Hematopoietic multipotent progenitor cell treated with erythropoietin and hydrocortisone succinate and interleukin-3 and kit ligand, for 4 days (in vitro differentiated cells): Measurements from ENCODE around the gene AFAP1.

Experiments
- DNase-seq: peaks from one replicate; pipeline ENCODE4 v3.0.0-alpha.2; 2015

The AFAP1 gene

DNA sequence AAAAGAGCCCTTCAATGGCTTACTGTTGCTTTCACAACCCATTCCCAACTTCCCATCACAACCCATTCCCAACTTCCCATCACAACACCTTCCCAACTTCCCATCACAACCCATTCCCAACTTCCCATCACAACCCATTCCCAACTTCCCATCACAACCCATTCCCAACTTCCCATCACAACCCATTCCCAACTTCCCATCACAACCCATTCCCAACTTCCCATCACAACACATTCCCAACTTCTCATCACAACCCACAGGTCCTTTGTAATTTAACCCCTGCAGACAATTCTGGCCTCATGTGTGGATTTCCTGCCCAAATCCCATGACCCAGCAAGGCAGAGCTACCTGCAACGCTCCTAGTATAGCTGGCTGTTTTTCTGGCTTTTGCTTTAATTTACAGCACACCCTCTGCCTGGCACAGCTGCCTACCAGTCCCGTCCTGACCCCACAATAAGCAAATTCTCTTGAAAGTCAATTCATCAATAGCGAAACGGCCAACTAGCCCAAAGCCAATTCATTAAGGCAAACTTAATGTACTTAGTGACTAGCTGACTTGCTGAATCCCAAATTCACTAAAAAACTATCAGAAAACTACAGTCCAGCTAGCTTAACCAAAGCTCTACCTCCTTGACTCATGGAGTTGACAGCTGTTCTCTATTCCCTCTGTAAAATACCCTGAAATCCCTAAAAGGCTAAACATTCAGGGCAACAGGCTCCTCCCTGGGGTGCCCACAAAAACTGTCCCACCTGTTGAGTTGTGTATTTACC lies 75.6 kb downstream of the AFAP1 start:
- DNase-seq, result peak; percentile 49

DNA sequence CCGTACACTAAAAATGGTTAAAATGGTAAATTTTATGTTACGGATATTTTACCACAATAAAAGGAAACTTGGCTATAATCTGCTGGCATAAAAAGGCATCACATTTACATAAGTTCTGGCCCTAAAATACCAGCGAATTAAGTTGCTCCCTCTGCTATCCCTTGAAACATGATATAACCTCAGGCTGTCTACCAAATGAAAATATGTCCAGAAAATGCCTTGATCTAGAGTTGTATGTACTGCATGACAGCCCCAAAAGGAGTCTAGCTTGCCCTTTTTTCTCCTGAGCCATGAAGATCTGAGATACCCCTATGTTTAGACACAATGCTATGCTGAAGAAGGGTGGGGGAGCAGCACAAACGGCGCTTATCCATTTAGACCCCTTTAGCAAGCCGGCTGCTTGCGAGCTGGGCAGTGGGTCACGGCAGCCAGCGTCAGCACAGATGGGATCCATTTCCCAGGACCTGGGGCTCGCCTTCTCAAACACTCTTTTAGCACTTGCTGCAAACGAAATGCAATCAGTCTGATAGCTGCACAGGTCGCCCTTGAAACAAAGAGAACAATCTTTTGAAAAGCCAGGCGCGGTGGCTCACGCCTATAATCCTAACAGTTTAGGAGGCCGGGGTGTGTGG lies 77.0 kb downstream of the AFAP1 start:
- DNase-seq, result no peak

DNA sequence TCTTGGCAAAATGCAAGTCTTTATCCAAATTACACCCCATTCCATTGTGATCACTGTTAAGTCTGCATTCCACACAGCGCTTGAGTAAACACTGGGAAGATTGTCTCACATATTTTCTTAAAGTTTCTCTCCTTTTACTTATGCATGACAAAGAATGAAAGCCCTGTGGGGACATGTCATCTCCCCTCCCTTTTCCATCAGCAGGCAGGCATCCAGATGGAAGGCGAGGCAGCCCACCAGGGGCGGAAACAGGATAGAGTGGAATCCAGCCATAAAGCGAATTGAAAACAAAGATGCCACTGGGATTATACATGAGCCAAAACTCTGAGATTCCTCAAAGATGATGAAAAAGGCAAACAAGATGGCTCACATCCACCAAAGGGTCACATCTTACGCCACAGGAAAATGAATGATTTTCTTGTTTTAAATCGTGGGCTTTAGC lies 78.2 kb downstream of the AFAP1 start:
- no peak for DNase-seq

DNA sequence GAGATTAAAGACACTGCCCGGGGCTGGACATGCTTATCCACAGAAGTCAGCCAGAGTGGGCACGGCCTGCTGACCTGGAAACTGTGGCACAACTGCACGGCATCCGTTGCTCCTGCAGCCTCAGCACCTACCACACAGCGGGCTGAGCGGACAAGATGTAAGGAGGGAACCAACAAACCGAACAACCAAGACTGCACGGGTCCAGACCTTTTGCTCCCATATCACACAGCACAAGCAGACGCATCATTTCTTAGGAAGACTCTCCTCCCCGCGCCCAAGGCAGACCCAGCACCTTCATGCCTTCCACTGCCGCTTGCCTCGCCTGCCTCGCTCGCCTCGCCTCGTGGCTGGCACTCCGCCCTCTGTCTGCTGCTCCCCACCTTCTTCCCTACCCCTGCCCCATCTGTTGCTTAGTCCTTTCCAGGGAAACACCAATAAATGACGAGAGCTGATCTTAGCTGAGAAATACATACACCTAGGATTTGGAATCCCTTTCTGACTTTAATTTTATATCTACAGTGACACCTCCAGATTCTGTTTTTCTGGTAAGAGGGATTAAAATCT lies 79.0 kb downstream of the AFAP1 start:
- no peak for DNase-seq

DNA sequence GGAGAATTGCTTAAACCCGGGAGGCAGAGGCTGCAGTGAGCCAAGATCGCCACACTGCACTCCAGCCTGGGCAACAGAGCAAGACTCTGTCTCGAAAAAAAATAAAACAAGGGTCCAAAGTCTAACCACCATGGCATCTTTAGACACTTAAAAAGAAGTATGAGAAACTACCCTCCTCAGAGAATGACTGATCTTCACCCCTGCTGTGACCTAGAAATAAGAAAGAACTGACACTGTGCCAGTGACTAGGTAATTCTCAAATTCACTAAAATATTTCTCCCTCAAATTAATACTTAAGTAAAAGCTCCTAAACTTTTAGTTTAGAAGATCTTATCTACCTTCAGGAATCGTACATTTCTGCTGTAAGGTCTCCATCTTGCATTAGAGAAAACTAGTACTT lies 80.3 kb downstream of the AFAP1 start:
- no peak for DNase-seq

DNA sequence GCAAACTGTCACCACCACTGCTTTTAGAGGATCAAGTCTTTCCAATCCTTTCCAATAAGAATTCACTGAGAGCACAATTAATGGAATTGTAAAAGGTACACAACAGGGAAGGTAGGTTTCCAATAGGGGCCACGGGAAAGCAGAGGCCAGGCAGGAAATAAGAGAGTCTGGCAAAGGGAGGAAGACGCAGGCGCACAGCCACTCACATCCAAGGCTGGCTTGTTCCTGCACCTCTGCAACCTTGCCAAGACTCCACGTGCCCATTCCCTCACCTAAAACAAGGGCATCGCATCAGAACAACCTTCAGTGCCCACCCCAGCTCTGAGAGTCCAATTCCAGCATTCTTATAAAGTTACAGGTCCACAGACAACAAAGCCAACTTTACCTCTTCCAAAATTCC lies 81.2 kb downstream of the AFAP1 start:
- no peak for DNase-seq

DNA sequence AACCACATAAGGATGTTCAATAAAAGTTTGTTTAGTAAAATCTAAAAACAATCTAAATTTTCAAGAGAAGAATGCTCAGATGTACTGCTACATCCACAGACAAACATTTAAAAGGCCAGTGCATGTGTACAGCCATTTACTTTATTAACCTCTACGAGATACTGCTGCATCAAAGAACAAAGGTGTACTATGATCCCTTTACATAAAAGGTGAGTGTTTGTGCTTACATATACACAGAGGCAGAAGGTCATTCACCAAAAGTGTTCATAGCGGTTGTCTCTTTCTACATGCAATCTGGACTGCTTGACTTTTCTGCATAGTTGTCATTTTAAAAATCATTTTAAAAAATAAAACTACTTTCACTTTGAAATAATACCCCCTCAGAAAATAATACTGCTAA lies 81.7 kb downstream of the AFAP1 start:
- DNase-seq, result no peak

DNA sequence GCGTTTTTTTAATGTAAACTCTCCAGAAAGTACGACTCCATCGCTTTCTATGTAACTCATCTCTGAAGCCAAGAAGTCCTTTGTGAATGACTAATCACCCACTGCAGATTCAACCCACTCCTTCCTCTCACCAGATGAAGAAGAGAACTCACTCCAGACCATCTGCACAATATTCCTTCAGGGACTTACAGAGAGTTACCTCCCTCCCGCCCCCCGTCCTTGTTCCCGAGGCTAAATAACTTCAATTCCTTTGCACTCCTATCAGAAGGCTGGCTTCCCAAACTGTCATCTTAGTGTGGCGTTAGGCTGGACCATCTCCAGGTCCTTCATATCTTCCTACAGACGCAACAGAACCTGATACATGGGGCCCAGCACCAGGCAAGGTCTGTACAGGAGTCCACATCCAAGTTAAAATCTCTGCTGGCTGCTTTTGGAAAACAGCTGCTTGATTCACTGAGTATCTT lies 82.4 kb downstream of the AFAP1 start:
- DNase-seq, result no peak

DNA sequence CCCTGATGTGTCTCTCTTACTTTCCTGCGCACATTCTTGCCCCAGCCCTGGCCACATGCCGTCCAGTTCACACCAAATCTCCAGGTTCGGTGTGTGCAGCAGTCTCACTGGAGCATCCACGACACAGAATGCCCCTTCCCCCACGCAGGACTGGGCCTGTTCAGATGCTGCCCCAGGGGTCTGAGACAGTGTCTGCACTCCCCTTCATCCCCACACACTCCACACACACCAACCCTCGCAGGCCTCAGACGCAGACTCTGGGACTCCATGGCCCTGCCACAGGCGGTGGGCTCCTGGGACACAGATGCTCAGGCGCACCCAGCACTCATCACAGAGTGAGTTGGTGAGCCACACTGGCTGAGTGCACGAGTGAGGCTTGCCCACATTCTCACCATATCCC lies 83.9 kb downstream of the AFAP1 start:
- DNase-seq, result no peak

DNA sequence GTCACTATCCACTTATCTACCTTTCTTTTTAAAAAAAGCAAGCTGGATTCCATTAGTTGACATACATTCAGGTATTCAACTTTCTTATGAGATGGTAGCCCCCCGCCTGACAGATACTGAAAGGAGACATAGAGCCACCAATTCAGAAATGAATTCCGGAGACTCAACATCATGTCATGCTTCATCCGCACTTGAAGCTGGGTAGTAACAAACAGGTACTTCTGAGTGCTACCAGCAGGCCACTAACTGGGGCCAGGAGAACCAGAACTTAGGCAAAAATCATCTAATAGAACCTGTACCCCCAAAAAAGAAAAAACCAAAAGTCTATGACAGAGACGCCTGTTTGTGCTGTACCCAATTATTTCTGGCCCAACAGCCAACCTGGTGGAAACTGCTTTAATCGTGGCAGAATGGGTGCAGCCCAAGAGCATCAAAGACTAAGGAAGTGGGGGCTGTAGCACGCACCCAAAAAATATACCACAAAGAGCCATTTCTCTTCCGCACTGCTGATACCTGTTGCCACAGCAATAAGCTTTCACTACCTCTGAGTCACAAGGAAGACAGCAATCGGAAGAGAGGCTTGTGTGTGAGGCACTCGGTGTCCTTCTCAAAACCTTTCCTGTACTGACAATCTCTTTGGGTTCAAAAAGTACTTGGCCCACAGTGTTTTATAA lies 84.8 kb downstream of the AFAP1 start:
- DNase-seq, result no peak

DNA sequence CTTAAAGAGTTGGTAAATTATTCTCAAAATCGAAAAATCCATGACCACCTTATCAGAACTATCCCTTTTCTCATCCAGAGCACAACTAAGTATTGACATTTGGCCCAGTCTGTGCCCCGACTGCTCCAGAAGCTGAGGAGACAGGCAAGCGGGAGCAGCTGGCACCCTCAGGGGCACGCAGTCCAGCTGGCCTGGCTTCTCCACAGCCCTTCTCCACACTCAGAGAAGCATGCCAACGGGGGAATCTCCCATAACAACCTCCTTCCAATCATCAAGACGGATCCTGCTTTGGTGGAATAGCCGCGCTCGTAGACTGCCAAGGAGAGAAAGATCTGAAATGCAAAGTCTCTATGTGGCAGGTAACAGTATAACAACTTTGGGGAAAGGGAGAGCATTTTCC lies 85.4 kb downstream of the AFAP1 start:
- no peak for DNase-seq

DNA sequence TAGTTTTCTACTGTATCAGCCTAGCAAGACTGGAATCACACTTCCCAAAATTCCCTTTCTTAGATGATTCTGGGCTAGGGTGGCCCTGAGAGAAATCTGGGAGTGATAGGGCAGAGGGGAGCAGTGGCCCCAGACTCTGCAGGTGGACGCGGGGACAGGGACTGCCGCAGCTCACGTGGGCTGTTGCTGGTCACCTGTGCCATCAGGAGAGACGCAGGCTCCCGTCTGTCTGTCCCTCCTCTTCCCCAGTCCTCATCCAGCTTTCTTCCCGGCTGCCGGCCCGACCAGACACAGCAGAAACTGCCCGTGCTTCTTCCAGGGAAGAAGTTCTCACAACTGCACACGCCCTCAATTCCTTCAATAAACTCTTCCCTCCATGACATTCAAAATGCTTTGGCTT lies 86.4 kb downstream of the AFAP1 start:
- DNase-seq, result no peak

DNA sequence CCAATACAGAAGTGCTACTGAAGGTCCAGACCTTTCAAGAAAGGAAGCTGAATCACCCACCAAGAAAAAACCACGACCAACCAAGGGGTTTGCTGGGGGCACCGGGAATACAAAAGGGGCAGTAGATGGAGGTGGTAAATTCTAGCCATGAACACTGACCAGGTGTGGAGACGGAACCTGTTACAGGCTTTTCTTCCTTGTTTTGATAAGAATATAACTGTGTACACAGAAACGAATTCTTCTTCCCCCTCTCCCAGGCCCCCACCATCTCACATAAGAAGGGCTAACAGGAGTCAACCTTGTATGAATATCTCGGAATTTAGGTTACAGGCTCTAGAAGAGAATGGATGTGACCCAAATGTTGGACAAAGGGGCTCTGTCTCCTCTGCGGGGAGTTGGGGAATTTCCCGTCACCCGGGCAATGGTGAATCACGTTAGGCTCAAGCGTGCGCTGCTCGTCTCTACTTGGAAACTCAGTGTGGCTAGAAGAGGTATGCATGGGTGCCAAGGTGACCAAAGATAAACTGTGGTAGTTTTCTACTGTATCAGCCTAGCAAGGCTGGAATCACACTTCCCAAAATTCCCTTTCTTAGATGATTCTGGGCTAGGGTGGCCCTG lies 87.0 kb downstream of the AFAP1 start:
- no peak for DNase-seq

DNA sequence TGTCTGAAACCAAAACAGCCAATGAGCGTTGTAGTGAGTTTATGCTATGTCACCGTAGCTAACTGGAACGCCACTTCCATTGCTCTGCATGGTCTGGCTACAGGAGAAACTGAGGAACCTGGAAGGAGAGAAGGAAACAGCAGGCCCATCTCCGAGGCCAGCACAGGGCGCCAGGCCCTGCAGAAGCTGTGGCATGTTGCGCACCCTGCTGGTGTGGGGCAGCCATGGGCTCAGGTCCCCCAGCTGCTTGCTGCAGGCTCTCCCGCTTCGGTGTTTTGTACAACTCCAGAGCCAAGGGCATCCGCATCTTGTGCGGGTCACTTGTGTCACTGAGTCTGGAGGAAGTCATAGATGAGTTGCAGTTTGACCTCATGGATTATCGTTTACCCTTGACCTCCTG lies 89.2 kb downstream of the AFAP1 start:
- peak; percentile 25 for DNase-seq

DNA sequence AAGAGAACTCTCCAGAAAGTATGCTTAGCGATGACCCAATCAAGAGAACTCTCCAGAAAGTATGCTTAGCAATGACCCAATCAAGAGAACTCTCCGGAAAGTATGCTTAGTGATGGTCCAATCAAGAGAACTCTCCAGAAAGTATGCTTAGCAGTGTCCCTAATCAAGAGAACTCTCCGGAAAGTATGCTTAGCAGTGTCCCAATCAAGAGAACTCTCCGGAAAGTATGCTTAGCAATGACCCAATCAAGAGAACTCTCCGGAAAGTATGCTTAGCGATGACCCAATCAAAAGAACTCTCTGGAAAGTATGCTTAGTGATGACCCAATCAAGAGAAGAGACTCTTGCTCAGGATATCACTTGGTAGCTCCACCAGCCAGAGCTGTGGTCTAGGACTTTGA lies 92.5 kb downstream of the AFAP1 start:
- DNase-seq, result no peak

DNA sequence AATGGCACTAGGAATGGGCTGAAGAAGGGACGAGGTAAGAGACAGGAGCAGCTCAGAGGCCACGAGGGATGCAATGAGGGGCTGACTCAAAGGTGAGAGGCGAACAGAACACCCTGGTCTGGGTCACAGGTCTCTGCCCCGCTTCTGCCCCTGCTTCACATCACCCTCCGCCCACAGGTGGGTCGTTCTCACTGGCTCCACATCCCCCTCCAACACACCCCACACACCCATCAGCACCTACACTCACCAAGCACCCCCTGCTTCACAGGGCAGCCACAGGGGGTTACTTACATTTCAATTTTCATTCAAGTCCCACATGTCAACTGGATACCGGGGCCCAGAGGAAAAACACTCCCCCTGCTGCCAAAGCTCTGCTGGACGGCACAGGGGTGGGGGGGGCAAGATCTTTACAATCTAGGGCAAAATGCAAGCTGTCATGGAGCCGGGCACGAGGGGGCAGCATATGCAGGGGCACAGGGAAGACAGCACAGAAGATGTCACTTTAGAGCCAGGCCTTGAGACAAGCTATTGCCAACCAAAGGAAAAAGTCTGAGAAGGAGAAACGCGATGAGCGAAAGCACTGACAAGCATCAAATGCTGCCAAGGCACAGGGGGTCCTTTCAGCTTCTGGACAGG lies 94.0 kb downstream of the AFAP1 start:
- peak; percentile 47 for DNase-seq

DNA sequence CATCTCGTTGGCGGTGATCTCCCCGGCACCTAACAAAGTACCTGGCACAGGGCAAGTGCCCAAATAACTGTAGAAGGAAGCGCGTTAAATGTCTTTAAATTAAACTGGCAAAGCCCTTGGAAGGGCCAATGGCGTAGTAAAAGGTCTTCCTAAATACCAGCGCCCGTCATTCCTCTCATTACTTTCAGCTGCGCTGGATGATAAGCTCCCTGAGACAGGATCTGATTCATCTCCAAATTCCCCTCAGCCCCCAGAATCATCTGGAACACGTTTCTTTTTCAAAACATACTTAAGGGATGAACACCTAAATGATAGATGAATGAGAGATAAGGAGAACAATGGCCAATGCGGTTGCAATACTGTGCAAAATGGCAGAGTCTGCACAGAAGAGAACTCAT lies 95.1 kb downstream of the AFAP1 start:
- no peak for DNase-seq

DNA sequence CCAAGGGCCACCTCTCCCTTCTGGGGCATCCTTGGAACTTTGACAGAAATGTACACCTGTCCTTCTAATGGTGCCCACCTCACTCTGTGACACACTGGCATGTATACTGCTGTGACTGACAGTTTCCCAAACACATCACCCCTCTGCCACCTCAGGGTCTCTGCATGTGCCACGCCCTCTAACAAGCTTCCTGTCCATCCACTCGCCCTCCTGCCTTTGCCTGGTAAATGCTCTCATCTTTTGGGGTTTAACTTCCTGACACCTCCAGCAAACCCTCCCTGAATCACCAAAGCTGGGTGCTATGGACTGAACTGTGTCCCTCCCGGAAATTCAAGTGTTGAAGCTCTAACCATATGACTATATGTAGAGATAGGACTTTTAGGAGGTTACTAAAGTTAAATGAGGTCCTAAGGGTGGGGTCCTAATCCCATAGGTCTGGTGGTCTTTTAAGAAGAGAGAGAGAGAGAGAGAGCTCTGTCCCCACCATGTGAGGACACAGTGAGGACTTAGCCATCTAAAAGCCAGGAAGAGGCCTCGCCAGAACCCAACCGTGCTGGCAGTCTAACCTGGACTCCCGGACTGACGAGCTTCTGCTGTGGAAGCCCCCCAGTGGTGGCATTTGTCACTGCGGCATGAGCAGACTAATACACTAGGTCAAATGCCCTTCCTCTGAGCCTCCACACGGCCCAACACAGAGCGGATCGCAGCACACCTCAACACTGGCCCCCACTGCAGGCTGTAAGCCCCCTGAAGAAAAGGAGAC lies 95.6 kb downstream of the AFAP1 start:
- peak; percentile 83 for DNase-seq

DNA sequence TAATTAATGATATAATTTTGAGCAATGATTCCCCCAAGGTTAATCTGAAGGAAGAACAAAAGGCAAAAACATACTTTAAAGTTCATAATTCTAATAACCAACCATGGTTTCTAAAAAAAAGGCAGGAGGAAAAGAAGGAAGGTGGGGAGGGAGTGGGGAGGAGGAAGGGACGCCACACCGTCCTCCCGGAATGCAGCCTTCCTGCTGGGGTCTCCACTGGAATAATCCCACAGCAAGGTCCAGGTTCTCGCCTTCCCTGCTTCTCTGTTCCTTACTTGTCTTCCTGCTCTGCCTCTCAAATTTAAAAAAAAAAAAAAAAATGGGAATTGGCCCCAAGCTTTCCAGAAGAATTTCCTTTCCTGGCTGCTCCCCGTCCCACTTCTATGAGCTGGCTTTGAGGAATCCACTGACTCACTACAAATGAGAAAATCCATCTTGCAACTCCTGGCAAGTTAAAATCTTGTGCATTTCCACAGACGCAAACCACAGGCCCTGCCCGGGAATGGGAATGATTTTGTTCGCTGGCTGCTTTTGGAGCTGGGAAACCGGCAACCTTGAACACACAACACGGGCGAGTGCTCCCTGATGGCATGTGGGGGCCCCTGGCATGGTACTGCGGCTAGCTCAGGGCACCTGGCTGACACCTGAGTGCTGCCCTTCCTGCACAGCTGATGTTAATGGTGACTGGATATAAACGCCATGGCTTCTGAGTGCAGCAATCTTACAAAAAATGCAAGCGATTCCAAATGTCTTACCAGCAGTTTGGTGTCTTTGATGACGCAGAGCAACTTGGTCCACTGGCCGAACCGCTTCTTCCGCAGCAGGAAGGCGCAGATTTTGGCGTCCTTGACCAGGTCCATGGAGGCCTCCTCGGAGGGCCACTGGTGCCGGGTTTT lies 97.0 kb downstream of the AFAP1 start:
- no peak for DNase-seq

DNA sequence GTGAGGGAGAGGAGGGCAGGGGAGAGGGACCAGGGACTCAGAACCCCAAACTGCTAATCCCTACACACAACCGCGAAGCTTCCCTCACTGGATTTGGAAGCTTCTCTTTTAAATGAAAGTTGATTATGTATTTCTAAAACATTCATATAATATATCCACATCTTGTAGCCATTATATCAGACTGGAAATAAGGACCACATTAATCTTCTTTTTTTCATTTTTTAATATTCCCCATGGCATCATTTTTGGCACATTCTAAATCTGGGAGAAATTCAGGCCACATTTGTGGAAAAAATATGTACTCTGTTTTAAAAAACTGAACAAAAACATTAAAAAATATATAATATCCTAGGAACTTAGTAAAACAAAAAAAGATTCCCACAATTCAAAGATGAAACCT lies 97.8 kb downstream of the AFAP1 start:
- DNase-seq, result no peak

DNA sequence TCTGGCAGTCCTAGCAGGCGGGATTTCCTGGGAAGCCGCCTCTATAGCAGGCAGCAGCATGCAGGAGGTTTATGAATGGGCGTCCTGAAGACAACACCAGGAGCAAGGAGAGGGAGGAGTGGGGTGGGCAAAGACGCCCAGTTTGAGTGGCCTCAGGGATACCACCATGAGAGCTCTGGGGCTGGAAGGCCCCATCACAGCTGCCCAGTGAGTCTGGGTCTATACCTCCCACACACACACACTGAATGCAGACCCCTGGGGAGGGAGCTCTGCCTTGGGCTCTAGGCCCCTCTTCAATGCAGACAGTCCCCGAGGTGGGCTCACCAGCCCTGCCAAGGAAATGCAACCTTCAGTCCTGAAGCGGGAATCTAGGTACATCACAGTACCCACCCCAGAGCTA lies 98.6 kb downstream of the AFAP1 start:
- no peak for DNase-seq
